GM12878 (cell line): ENCODE data around the gene MND1. TPM values are rescaled to one million over a fixed set of nuclear protein-coding genes. Genes with fewer than 3 reads are reported as not detected.

ENCODE experiments used
- ATAC-seq: fragments of 200-7000 bp; cut with Tn5 transposase; 3 replicates; pipeline ENCODE4 v1.9.1; 2020; ENCODE audit warnings: mild to moderate bottlenecking, moderate library complexity
- BruUV-seq: library from RNA; stranded (reverse); fragments of 400-500 nt; replicated peaks from 2 replicates; lab custom pipeline; 2021; lab: Mats Ljungman, UMichigan
- CTCF ChIA-PET: fragments of 300-600 bp; sonication (Branson Sonifier 250); formaldehyde crosslinking; extraction: SDS; loops from one replicate; lab custom pipeline; 2021; ENCODE audit warnings: inconsistent platforms; lab: Yijun Ruan, JAX
- POLR2A ChIA-PET: fragments of 350-600 bp; formaldehyde crosslinking; extraction: SDS; loops from one replicate; lab custom pipeline; 2021; ENCODE audit warnings: inconsistent platforms; lab: Charles Lee
- RAD21 ChIA-PET: fragments of 300-600 bp; sonication (Branson Sonifier 250); formaldehyde crosslinking; loops from one replicate; lab custom pipeline; 2023; ENCODE audit warnings: antibody characterized with exemption; ENCODE audit not compliant: unreplicated experiment; lab: Charles Lee
- SMC1A ChIA-PET: fragments of 300-600 bp; sonication (Branson Sonifier 250); formaldehyde crosslinking; loops from one replicate; lab custom pipeline; 2023; ENCODE audit not compliant: unreplicated experiment, uncharacterized antibody; lab: Charles Lee
- DNase-seq: peaks from one replicate; pipeline ENCODE4 v3.0.0-alpha.2; 2011; ENCODE audit warnings: low read depth, low spot score
- FAIRE-seq: peaks from 3 replicates; lab custom pipeline; 2011; peaks lifted over from hg19 to GRCh38; lab: Jason Lieb, UNC
- H2AFZ ChIP-seq: 2 replicates; pipeline ENCODE4 v1.6.0; 2011; ENCODE audit warnings: low read depth, low read length, control low read depth; ENCODE audit not compliant: control insufficient read depth
- H3K27ac ChIP-seq: 2 replicates; pipeline ENCODE4 v1.5.1; 2011; ENCODE audit warnings: control low read depth; ENCODE audit not compliant: control insufficient read depth, insufficient read depth
- H3K27me3 ChIP-seq, 2 experiments: replicated peaks in 1 of 2; 2 replicates each; pipeline versions ENCODE4 v1.6.0 to v1.6.1; 2011; ENCODE audit warnings: low read length in 1 of 2; ENCODE audit not compliant: control insufficient read depth in 2 of 2, insufficient read depth in 2 of 2
- H3K36me3 ChIP-seq, 2 experiments: 2 replicates each; pipeline ENCODE4 v1.5.1; 2011; ENCODE audit warnings: low read length in 1 of 2; ENCODE audit not compliant: control insufficient read depth in 2 of 2, insufficient read depth in 2 of 2
- H3K4me1 ChIP-seq: 2 replicates; pipeline ENCODE4 v1.6.1; 2011; ENCODE audit warnings: mild to moderate bottlenecking, low read length, moderate library complexity, mixed read lengths; ENCODE audit not compliant: control insufficient read depth, insufficient read depth
- H3K4me2 ChIP-seq: 2 replicates; pipeline ENCODE4 v1.6.0; 2011; ENCODE audit warnings: control low read depth; ENCODE audit not compliant: control insufficient read depth, insufficient read depth
- H3K4me3 ChIP-seq: fragments of 200-600 bp; sonication (generic); 2 replicates; pipeline ENCODE4 v1.5.1; 2016
- H3K79me2 ChIP-seq: 2 replicates; pipeline ENCODE4 v1.6.0; 2011; ENCODE audit warnings: low read length; ENCODE audit not compliant: control insufficient read depth, insufficient read depth
- H3K9ac ChIP-seq: 2 replicates; pipeline ENCODE4 v1.8.0; 2011; ENCODE audit warnings: low read length, control low read depth, mixed read lengths; ENCODE audit not compliant: control insufficient read depth, insufficient read depth
- H3K9me3 ChIP-seq: replicated peaks from 3 replicates; pipeline ENCODE4 v1.5.1; 2011; ENCODE audit warnings: mild to moderate bottlenecking, low read length; ENCODE audit not compliant: control insufficient read depth, insufficient read depth
- H4K20me1 ChIP-seq: 2 replicates; pipeline ENCODE4 v1.6.0; 2011; ENCODE audit not compliant: control insufficient read depth, insufficient read depth
- HDAC6 ChIP-seq: fragments of 200-600 bp; sonication (generic); IDR thresholded peaks from one replicate; pipeline ENCODE4 v1.8.0; 2017; ENCODE audit warnings: antibody characterized with exemption; ENCODE audit not compliant: unreplicated experiment
- KAT2A ChIP-seq: conservative IDR thresholded peaks from 2 replicates; pipeline ENCODE4 v1.6.1; 2011; ENCODE audit warnings: low read depth, low read length; ENCODE audit not compliant: control insufficient read depth
- MYB ChIP-seq: fragments of 150-350 bp; IDR thresholded peaks from 2 replicates; pipeline ENCODE4 v1.6.1; 2014; ENCODE audit warnings: mild to moderate bottlenecking, low read depth, low read length, borderline replicate concordance
- PML ChIP-seq: IDR thresholded peaks from 2 replicates; pipeline ENCODE4 v1.6.1; 2012; ENCODE audit warnings: low read length, inconsistent platforms
- RCOR1 ChIP-seq: conservative IDR thresholded peaks from 2 replicates; pipeline ENCODE4 v1.6.1; 2012; ENCODE audit warnings: low read depth, low read length, improper control_type of control experiment
- RUNX3 ChIP-seq: IDR thresholded peaks from 2 replicates; pipeline ENCODE4 v1.6.1; 2012; ENCODE audit warnings: low read length, inconsistent platforms
- TBL1XR1 ChIP-seq: IDR thresholded peaks from 2 replicates; pipeline ENCODE4 v1.6.1; 2012; ENCODE audit warnings: low read depth, low read length, improper control_type of control experiment
- WRNIP1 ChIP-seq: IDR thresholded peaks from 2 replicates; pipeline ENCODE4 v1.6.1; 2011; ENCODE audit warnings: low read depth, low read length, improper control_type of control experiment, borderline replicate concordance
- ZBTB11 ChIP-seq: fragments of 450-650 bp; formaldehyde crosslinking; IDR thresholded peaks from 2 replicates; pipeline ENCODE4 v1.5.0; 2022; ENCODE audit warnings: mild to moderate bottlenecking, missing genetic modification characterization
- WGBS: methylation state at CpG from one replicate; pipeline ENCODE4 v1.1.6; 2016; ENCODE audit warnings: low lambda C conversion rate; ENCODE audit not compliant: insufficient replicate concordance, insufficient coverage; ENCODE audit errors: missing lambda C conversion rate; 5-methylcytosine and 5-hydroxymethylcytosine counted together
- in situ Hi-C: fragments of 300-500 bp; cut with MboI; formaldehyde crosslinking; loops from 9 replicates; pipeline ENCODE4 v1.14.3; 2018; ENCODE audit warnings: mixed read lengths
- intact Hi-C: fragments of 100-400 bp; cut with micrococcal nuclease; formaldehyde crosslinking; loops from one replicate; pipeline ENCODE4 v1.14.2; 2022; ENCODE audit not compliant: unreplicated experiment
- polyA plus RNA-seq, 11 experiments: library from polyadenylated mRNA; depleted of rRNA in 4 of 11; unstranded in 6 of 11; stranded (reverse) in 5 of 11; fragments of >200 nt; fragmentation: Nextera tagmentation in 4 of 11; fragmentation: Illumina TruSeq in 1 of 11; extraction: Ambion mirVana in 4 of 11; extraction: Trizol in 1 of 11; gene quantifications; 1 replicate in 1 of 11; 2 replicates in 10 of 11; pipeline versions ENCODE4 v1.2.1 to v1.2.3, GENCODE V29; 2011 to 2016; ENCODE audit warnings: inconsistent platforms in 2 of 11, missing spikeins in 2 of 11, low read depth in 1 of 11
- total RNA-seq, 4 experiments: library from RNA; depleted of rRNA in 3 of 4; stranded (reverse); fragments of >200 nt in 3 of 4; fragmentation: Illumina TruSeq in 1 of 4; extraction: Trizol in 1 of 4; gene quantifications; 2 replicates each; pipeline versions ENCODE4 v1.2.1 to v1.2.3, GENCODE V29; 2013 to 2021
- TF ChIP-seq, protein P1 (sequence below): fragments of 150-350 bp; IDR thresholded peaks from 2 replicates; pipeline ENCODE4 v1.6.1; 2016; ENCODE audit warnings: low read depth, low read length
- TF ChIP-seq, protein P2 (sequence below): IDR thresholded peaks from 2 replicates; pipeline ENCODE4 v1.6.1; 2012; ENCODE audit warnings: low read depth, low read length, improper control_type of control experiment

The MND1 gene
- total and polyA plus RNA-seq, 10 of the 15 experiments (the other 5 are each of a cell fraction or from before 2014, with no cell fraction given): 17.7 to 58.1 (median 47.3) TPM

GRCh38 chr4:153387981-153388380 lies 43.5 kb downstream of the MND1 start:
- ATAC-seq (no peak), DNase-seq (no peak), FAIRE-seq (no peak)
- ChIA-PET RAD21 (no interaction called here), POLR2A (interaction anchor here (1.1 kb wide), 1 partner anchor 16 kb away, joined by 3 read pairs; no protein-coding TSS in a partner anchor), CTCF (no interaction called here), SMC1A (interaction anchor here (1.6 kb wide), 1 partner anchor 13 kb away, joined by 5 read pairs; no protein-coding TSS in a partner anchor)
- Histone ChIP-seq H3K9ac (no peak overlapping the region), H4K20me1 (no peaks in the 10 kb centered on the region), H3K4me1 (no peaks in the 10 kb centered on the region), H3K79me2 (no peaks in the 10 kb centered on the region), H3K4me3 (no peak overlapping the region), H3K4me2 (no peak overlapping the region), H2AFZ (no peak overlapping the region), H3K36me3 (no peaks in the 10 kb centered on the region), H3K27ac (no peak overlapping the region), H3K27me3 (no peaks in the 10 kb centered on the region), H3K9me3 (no peaks in the 10 kb centered on the region)
- no peak for TF ChIP-seq KAT2A
- intact Hi-C loops: no loop called here
- WGBS: 98% methylated on average over 4 of the region's 4 CpGs
- BruUV-seq: no TSS peak
- in situ Hi-C loops: no loop called here

DNA sequence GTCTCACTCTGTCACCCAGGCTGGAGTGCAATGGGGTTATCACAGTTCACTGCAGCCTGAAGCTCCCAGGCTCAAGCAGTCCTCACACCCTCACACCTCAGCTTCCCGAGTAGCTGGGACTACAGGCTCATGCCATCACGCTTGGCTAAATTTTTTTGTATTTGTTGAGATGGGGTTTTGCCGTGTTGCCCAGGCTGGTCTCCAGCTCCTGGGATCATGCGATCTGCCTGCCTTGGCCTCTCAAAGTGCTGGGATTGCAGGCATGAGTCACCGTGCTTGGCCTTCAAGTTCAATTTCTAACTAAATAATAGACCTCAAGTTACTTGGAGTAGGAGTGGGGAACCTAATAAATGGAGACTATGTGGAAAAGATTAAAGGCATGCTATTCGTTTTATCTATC lies 48.9 kb downstream of the MND1 start:
- in situ Hi-C loops (no loop called here), intact Hi-C loops (no loop called here)

More for the DNA sequence above, 48.9 kb downstream of the MND1 start:
- ChIA-PET SMC1A (interaction anchor here (1.1 kb wide), 1 partner anchor 10 kb away, joined by 3 read pairs; no protein-coding TSS in a partner anchor), POLR2A (interaction anchor here (0.7 kb wide), 1 partner anchor 122 kb away, joined by 3 read pairs; no protein-coding TSS in a partner anchor), CTCF (interaction anchor here (0.8 to 0.9 kb wide), 2 partner anchors 29 to 136 kb away, joined by 3 read pairs; no protein-coding TSS in a partner anchor), RAD21 (no interaction called here)
- no peak overlapping the region for H3K27ac ChIP-seq
- H3K27me3 ChIP-seq: no peaks in the 10 kb centered on the region
- BruUV-seq: no TSS peak
- ATAC-seq: no peak
- no peak overlapping the region for H3K9ac ChIP-seq
- no peaks in the 10 kb centered on the region; a peak in 2 of 4 replicates for H3K36me3 ChIP-seq
- DNase-seq: no peak
- no peak overlapping the region for H2AFZ ChIP-seq
- H3K4me1 ChIP-seq: no peaks in the 10 kb centered on the region
- H3K4me2 ChIP-seq: no peak overlapping the region
- H3K9me3 ChIP-seq: no peaks in the 10 kb centered on the region
- H4K20me1 ChIP-seq: no peaks in the 10 kb centered on the region
- no peak overlapping the region for H3K4me3 ChIP-seq
- H3K79me2 ChIP-seq: no peaks in the 10 kb centered on the region
- WGBS: 100% methylated on average over 6 of the region's 6 CpGs
- TF ChIP-seq ZBTB11 (CRISPR knock-in tag): no peak
- TF ChIP-seq WRNIP1: no peak
- TF ChIP-seq, protein P1, sequence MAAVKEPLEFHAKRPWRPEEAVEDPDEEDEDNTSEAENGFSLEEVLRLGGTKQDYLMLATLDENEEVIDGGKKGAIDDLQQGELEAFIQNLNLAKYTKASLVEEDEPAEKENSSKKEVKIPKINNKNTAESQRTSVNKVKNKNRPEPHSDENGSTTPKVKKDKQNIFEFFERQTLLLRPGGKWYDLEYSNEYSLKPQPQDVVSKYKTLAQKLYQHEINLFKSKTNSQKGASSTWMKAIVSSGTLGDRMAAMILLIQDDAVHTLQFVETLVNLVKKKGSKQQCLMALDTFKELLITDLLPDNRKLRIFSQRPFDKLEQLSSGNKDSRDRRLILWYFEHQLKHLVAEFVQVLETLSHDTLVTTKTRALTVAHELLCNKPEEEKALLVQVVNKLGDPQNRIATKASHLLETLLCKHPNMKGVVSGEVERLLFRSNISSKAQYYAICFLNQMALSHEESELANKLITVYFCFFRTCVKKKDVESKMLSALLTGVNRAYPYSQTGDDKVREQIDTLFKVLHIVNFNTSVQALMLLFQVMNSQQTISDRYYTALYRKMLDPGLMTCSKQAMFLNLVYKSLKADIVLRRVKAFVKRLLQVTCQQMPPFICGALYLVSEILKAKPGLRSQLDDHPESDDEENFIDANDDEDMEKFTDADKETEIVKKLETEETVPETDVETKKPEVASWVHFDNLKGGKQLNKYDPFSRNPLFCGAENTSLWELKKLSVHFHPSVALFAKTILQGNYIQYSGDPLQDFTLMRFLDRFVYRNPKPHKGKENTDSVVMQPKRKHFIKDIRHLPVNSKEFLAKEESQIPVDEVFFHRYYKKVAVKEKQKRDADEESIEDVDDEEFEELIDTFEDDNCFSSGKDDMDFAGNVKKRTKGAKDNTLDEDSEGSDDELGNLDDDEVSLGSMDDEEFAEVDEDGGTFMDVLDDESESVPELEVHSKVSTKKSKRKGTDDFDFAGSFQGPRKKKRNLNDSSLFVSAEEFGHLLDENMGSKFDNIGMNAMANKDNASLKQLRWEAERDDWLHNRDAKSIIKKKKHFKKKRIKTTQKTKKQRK: no peak
- TF ChIP-seq MYB: no peak
- TF ChIP-seq, protein P2, sequence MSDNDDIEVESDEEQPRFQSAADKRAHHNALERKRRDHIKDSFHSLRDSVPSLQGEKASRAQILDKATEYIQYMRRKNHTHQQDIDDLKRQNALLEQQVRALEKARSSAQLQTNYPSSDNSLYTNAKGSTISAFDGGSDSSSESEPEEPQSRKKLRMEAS: no peak
- no peak for TF ChIP-seq PML
- TF ChIP-seq RUNX3: no peak
- TF ChIP-seq HDAC6: no peak
- TF ChIP-seq RCOR1: no peak
- TF ChIP-seq TBL1XR1: no peak
- no peak for FAIRE-seq
